Cardiac ventricle fibroblast (primary cell): ENCODE results near the gene ACKR3. TPM values are rescaled to one million over a fixed set of nuclear protein-coding genes. Genes with fewer than 3 reads are reported as not detected.

Experiments
- total RNA-seq: library from RNA; depleted of rRNA; stranded (reverse); fragments of >200 nt; gene quantifications from 2 replicates; pipeline ENCODE4 v1.2.3, GENCODE V29; 2015

The ACKR3 gene
- total RNA-seq: 7.8 and 8.6 TPM in 2 replicates

GRCh38 chr2:236569573-236569973 is at the start of gene ACKR3:
TSS of gene ACKR3 (plus strand) at chr2:236569825. CDS start at chr2:236580466, 10,641 bp downstream.

